Right cardiac atrium (tissue), 5 donors: ENCODE results near the gene SERPINA9. TPM values are rescaled to one million over a fixed set of nuclear protein-coding genes. Genes with fewer than 3 reads are reported as not detected.
"Not testable (repeated sequence)": the region's sequence is repeated elsewhere in the genome, so short reads cannot be mapped to it uniquely, and the experiment has no call there.

Experiments
- ATAC-seq, 2 donors: fragments of 200-7000 bp; cut with Tn5 transposase; one replicate each; pipeline versions ENCODE4 v1.8.0 to v1.9.1; 2020; ENCODE audit warnings: moderate library complexity in 2 of 2, mild to moderate bottlenecking in 1 of 2
- DNase-seq, 3 donors: peaks; one replicate each; pipeline ENCODE4 v3.0.0-alpha.2; 2020
- H3K27ac ChIP-seq: one replicate; pipeline ENCODE4 v1.5.1; 2013; ENCODE audit warnings: mild to moderate bottlenecking, low read length, control low read depth, moderate library complexity
- H3K27me3 ChIP-seq: one replicate; pipeline ENCODE4 v1.6.1; 2013; ENCODE audit not compliant: control insufficient read depth, insufficient read depth
- H3K4me1 ChIP-seq: one replicate; pipeline ENCODE4 v1.6.1; 2013; ENCODE audit warnings: low read length; ENCODE audit not compliant: control insufficient read depth, insufficient read depth
- H3K4me3 ChIP-seq: one replicate; pipeline ENCODE4 v1.5.1; 2013; ENCODE audit warnings: low read length, control low read depth
- H3K9me3 ChIP-seq: one replicate; pipeline ENCODE4 v1.6.1; 2013; ENCODE audit warnings: low read length; ENCODE audit not compliant: control insufficient read depth
- WGBS: extraction: QIAGEN DNeasy Blood & Tissue Kit; methylation state at CpG from one replicate; pipeline ENCODE4 v1.1.7; 2013; 5-methylcytosine and 5-hydroxymethylcytosine counted together
- intact Hi-C, 4 donors: fragments of 100-400 bp; cut with DNase I; formaldehyde crosslinking; loops; one replicate each; pipeline versions ENCODE4 v1.11.0 to v1.14.0; 2022 to 2023
- long read RNA-seq, 4 donors: library from polyadenylated mRNA; unstranded; transcript quantifications; one replicate each; pipeline ENCODE4 v2.0.0, GENCODE V29; 2020 to 2021
- polyA plus RNA-seq: library from polyadenylated mRNA; stranded (reverse); fragments of 200-250 nt; gene quantifications from one replicate; pipeline ENCODE4 v1.2.3, GENCODE V29; 2013
- total RNA-seq, 4 donors: library from RNA; stranded (reverse); fragmentation: NEBNext Ultra II Directional; extraction: Animal tissue kit (Norgen Biotek cat#: 25700); gene quantifications; one replicate each; pipeline ENCODE4 v1.2.1, GENCODE V29; 2021
- donor health status: healthy with polysubstance abuse.
- donor health status: DM: no; HTN: yes; CAD: no.
- donor health status: DM: no; HTN: no; CAD: no.
- donor health status: DM: no; HTN: yes; CAD: no; lungs with severe emphysema.
- donor health status: DM: yes; HTN: yes; CAD: no.

SERPINA9 gene
- total RNA-seq (not detected), polyA plus RNA-seq (not detected)
- long read RNA-seq, donor 1: 0 reads
- long read RNA-seq, donor 2: 0 reads
- long read RNA-seq, donor 3: 0 reads
- long read RNA-seq, donor 4: 0 reads

DNA sequence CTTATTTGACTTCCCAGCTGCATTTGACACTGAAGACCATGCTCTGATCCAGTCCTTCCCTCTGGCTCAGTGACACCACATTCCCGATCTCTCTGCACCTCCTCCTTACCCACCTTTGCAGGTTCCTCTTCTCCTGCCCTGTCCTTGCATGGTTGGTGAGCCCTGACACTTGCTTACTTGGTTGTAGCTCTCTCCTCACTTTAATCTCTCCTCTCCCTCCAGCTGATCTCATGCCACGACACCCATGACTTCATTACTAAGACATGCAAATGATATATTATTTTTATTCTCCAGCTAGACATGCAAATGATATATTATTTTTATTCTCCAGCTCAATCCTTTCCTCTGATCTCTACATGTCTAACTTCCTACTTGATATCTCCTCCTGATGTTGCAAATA, at the start of gene SERPINA9:
Gene SERPINA9 (minus strand): TSS at position 175 of the 400 bp plus-strand sequence. CDS start 6,357 bp downstream, outside the sequence.
- WGBS: 48% methylated on average over 2 of the region's 2 CpGs
- Histone ChIP-seq H3K27me3 (no peaks in the 10 kb centered on the region), H3K4me3 (no peak within 1 kb of the TSS), H3K9me3 (no peaks in the 10 kb centered on the region), H3K27ac (no peak within 1 kb of the TSS), H3K4me1 (no peaks in the 10 kb centered on the region)
- DNase-seq (no peak), ATAC-seq (no peak)
- intact Hi-C loops: no loop called here

DNA sequence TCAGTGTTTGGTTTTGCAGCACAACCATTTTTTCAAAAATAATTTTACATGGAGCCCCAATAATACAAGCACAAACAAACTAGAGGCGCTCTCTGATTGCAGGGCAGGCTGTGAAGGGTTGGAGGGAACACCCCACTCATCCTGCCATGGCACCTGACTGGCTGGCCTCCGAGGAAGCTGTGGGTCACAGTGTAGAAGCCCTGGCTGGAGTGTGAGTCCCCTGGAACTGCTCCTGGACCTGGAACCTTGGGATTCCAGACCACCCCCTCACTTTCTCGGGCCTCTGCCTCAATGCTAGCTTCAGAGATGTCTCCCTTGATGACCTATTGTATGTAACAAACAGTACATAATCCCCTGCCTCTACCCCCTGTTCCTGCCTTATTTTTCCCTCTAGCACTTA, 48.1 kb upstream of the SERPINA9 start:
- WGBS: 64% methylated on average over 3 of the region's 3 CpGs
- no peak for DNase-seq
- H3K9me3 ChIP-seq: no peaks in the 10 kb centered on the region
- no peaks in the 10 kb centered on the region for H3K4me1 ChIP-seq
- intact Hi-C loops: no loop called here
- ATAC-seq: no peak
- H3K4me3 ChIP-seq: no peak overlapping the region
- H3K27ac ChIP-seq: no peak overlapping the region
- no peaks in the 10 kb centered on the region for H3K27me3 ChIP-seq

DNA sequence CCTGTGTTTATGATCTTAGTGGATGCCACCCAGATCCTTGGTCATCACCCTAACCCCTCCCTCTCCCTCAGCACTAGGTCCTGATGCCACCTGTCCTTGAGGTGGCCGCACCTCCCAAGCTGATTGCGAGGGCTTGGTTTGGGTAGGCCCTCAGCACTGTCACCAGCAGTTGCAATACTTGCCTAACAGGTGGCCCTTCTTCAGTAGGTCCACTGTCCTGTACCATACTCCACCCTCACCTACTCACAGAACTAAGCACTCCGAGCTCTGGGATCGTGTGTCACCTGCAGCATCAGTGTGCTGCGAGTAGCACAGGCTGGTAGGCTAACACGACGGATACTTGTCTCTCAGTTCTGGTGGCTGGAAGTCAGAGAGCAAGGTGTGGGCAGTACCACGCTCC, 47.3 kb upstream of the SERPINA9 start:
- H3K27ac ChIP-seq: no peak overlapping the region
- 85% methylated on average over 8 of the region's 8 CpGs for WGBS
- no peaks in the 10 kb centered on the region for H3K9me3 ChIP-seq
- no peaks in the 10 kb centered on the region for H3K4me1 ChIP-seq
- intact Hi-C loops: no loop called here
- H3K4me3 ChIP-seq: no peak overlapping the region
- no peak for DNase-seq
- no peaks in the 10 kb centered on the region for H3K27me3 ChIP-seq
- ATAC-seq: no peak

DNA sequence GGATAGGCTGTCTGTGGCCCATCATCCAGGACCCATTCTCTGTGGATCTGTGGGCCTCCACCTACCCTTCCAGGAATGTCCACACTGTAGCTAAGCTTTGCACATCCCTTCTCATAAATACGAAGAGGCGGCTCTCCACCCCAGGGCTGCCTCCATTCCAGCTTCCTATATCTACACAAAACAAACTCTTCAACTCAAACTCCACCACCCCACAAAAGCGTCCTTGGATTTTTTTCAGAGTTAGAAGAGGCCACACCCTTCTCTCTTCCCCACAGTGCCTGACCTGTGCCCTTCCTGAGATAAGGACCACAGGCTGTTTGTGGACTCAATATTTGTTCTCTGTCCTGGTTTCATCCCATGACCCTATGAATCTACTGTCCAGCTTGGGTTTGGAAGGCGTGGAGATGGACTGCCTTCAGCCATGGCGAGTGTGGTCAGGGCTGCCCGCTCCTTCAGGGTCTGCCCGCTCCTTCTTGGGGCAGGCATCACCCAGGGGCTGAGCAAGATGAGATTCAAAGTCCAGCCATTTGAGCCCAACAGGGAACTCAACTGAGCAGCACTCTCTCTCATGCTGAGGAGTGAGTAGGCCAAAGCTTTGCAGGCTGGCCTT, 46.2 kb upstream of the SERPINA9 start:
- intact Hi-C loops: no loop called here
- WGBS: 80% methylated on average over 7 of the region's 7 CpGs
- Histone ChIP-seq H3K4me1 (no peaks in the 10 kb centered on the region), H3K9me3 (no peaks in the 10 kb centered on the region), H3K27ac (no peak overlapping the region), H3K27me3 (no peaks in the 10 kb centered on the region), H3K4me3 (no peak overlapping the region)
- no peak for DNase-seq
- ATAC-seq: no peak

DNA sequence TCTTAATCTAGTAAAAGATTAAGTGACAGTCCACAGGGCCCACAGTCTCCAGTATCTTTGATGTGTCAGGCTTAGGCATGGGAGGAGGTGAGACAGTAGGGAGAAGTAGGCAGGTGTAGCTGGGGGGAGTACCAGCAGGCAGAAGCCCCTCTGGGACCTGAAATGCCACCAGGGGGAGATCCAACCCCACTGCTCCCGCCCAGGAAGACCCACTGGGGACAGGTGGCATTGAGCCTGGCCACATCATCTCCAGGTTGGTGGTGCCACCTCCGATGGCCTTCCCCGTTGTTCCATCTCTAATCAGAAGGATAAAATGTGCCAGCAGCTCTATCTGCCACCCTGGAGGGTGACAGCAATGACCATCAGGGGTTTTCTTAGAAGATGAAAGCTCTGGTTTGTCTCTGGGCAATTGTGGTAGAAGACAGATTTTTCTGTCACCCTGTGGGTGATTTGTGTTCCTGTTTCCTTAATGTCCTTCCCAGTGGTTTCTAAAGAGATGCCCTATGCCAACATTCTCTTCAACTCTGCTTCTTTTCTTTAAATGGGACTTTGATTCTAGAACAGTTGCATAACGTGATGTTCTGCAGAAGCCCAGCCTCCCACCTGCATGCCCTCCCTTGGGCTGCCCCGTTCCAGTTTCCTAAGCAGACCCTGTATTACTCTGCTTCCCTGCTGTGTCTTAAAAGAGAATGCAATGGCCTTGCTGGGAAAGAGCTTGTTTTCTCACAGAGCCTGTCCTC, 45.5 kb upstream of the SERPINA9 start:
- ATAC-seq (no peak), DNase-seq (no peak)
- no peaks in the 10 kb centered on the region for H3K4me1 ChIP-seq
- intact Hi-C loops: no loop called here
- WGBS: 53% methylated on average over 5 of the region's 5 CpGs
- no peaks in the 10 kb centered on the region for H3K27me3 ChIP-seq
- H3K27ac ChIP-seq: no peak overlapping the region
- H3K9me3 ChIP-seq: no peaks in the 10 kb centered on the region
- no peak overlapping the region for H3K4me3 ChIP-seq

GRCh38 chr14:94517641-94518257, 41.8 kb upstream of the SERPINA9 start:
- WGBS: 39% methylated on average over 7 of the region's 7 CpGs
- H3K9me3 ChIP-seq: no peaks in the 10 kb centered on the region
- H3K4me3 ChIP-seq: no peak overlapping the region
- ATAC-seq (peak in 1 of 2 donors; percentile 25), DNase-seq (no peak)
- intact Hi-C loops: no loop called here
- no peak overlapping the region for H3K27ac ChIP-seq
- H3K27me3 ChIP-seq: no peaks in the 10 kb centered on the region
- H3K4me1 ChIP-seq: no peaks in the 10 kb centered on the region

DNA sequence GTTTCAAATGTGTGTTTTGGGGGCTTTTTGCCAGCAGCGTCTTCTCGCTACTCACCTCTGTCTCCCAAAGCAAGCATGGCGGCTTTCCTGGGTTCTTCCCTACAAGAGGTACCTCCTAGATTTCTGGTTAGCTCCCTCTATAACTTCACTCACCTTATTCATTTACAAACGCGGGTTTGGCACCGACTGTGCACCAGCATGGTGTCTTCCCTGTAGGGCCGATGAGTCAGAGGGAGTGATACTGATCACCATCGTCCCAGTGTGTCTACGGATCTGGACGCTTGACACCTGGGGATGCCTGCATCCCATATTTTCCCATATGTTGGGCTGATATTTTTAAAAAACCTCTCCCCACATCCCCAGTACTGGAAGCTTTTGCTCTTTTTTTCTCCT, 41.2 kb upstream of the SERPINA9 start:
- DNase-seq: no peak
- ATAC-seq: no peak
- 57% methylated on average over 10 of the region's 10 CpGs for WGBS
- Histone ChIP-seq H3K4me3 (no peak overlapping the region), H3K27ac (no peak overlapping the region), H3K9me3 (no peaks in the 10 kb centered on the region), H3K27me3 (no peaks in the 10 kb centered on the region), H3K4me1 (no peaks in the 10 kb centered on the region)
- intact Hi-C loops: no loop called here

DNA sequence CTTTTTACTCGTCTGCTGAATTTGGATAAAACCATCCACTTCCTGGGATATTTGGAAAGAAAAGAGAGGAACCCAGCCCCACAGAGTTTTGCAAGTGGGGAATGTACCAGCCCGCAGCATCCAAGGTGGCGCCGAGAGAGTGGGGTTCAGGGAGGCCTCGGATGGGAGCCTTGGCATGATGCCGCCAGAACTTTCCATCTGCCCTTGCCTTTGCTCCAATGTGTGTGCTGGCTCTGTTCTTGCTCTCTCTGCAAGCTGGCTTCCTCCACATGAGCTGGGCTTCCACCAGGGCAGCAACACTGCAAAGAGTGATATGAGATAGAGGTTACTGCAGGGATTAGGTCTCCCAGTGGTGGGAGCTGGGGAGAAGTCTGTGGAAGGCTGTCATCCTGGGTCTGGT, 39.9 kb upstream of the SERPINA9 start:
- ATAC-seq (no peak), DNase-seq (no peak)
- Histone ChIP-seq H3K4me1 (no peaks in the 10 kb centered on the region), H3K9me3 (no peaks in the 10 kb centered on the region), H3K4me3 (no peak overlapping the region), H3K27me3 (no peaks in the 10 kb centered on the region), H3K27ac (no peak overlapping the region)
- intact Hi-C loops: no loop called here
- 78% methylated on average over 6 of the region's 6 CpGs for WGBS

DNA sequence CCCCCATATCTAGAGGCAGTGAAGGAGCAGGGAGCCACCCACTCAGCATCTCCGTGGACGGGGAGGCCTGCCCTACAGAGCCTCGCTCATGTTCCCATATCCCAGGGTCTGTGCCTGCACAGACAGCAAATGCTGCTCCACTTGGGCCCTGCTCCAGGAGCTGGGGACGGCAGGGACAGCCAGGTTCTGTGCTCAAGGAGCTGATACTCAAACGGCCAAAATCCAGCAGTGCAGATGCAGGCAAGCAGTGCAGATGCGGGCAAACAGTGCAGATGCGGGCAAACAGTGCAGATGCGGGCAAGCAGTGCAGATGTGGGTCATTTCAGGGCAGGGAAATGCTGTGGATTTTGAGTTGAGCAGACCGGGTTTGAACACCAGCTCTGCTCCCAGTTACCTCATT, 39.4 kb upstream of the SERPINA9 start:
- Histone ChIP-seq H3K9me3 (no peaks in the 10 kb centered on the region), H3K27me3 (no peaks in the 10 kb centered on the region), H3K4me1 (no peaks in the 10 kb centered on the region), H3K27ac (no peak overlapping the region), H3K4me3 (no peak overlapping the region)
- DNase-seq: no peak
- intact Hi-C loops: no loop called here
- no peak for ATAC-seq
- WGBS: 75% methylated on average over 9 of the region's 9 CpGs

DNA sequence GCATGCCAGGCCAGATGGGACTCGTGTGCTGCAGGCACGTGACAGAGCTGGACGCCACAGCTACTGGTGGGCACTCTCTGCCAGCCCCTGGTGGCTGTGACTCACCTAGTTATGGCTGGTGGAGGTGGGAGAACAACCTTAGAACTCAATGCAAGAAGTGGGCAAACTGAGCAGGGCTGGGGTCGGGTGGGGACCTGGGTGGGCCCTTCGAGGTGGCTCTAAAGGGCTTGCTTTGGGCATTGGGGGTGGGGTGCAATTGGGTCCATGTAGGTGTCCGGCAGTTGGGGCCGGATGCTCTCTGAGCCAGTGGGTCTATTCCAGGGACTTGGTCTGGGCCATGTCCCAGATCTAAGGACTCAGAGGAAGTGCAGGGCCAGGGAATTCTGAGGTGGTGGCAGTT, 38.4 kb upstream of the SERPINA9 start:
- Histone ChIP-seq H3K9me3 (no peaks in the 10 kb centered on the region), H3K27ac (no peak overlapping the region), H3K27me3 (no peaks in the 10 kb centered on the region), H3K4me1 (no peaks in the 10 kb centered on the region), H3K4me3 (no peak overlapping the region)
- ATAC-seq (no peak), DNase-seq (no peak)
- intact Hi-C loops: no loop called here
- 69% methylated on average over 7 of the region's 7 CpGs for WGBS

- H3K9me3 ChIP-seq, H3K27me3 ChIP-seq, intact Hi-C loops, DNase-seq, H3K4me1 ChIP-seq, H3K4me3 ChIP-seq, H3K27ac ChIP-seq, ATAC-seq: not testable (repeated sequence)
- WGBS: 73% methylated on average over 2 of the region's 2 CpGs
These were observed 34.5 kb upstream of the SERPINA9 start for GRCh38 chr14:94510481-94510880.
